Breast epithelium (tissue), 4 donors: Measurements from ENCODE around the gene REEP3. TPM values are rescaled to one million over a fixed set of nuclear protein-coding genes. Genes with fewer than 3 reads are reported as not detected.

Experiments used
- DNase-seq, 2 donors: peaks; one replicate each; pipeline ENCODE4 v3.0.0-alpha.2; 2019; ENCODE audit warnings: low spot score in 2 of 2
- H3K27ac ChIP-seq, 2 donors: fragments of 200-600 bp; sonication (generic) in 1 of 2; one replicate each; pipeline ENCODE4 v1.5.1; 2016 to 2019; ENCODE audit warnings: mild to moderate bottlenecking in 1 of 2
- H3K27me3 ChIP-seq, 2 donors: fragments of 200-600 bp; sonication (generic) in 1 of 2; one replicate each; pipeline versions ENCODE4 v1.5.1 to v1.6.0; 2017 to 2019; ENCODE audit warnings: control low read depth in 1 of 2, mild to moderate bottlenecking in 1 of 2
- H3K36me3 ChIP-seq: fragments of 200-600 bp; one replicate; pipeline ENCODE4 v1.5.1; 2019
- H3K4me1 ChIP-seq, 2 donors: fragments of 200-600 bp; sonication (generic); one replicate each; pipeline ENCODE4 v1.5.1; 2016 to 2019; ENCODE audit warnings: control low read depth in 1 of 2
- H3K4me3 ChIP-seq, 3 donors: fragments of 200-600 bp; sonication (generic); 1 replicate in 2 of 3; 2 replicates in 1 of 3; pipeline ENCODE4 v1.5.1; 2016 to 2019; ENCODE audit warnings: mild to moderate bottlenecking in 3 of 3, moderate library complexity in 2 of 3
- H3K9me3 ChIP-seq, 2 donors: fragments of 200-600 bp; sonication (generic) in 1 of 2; one replicate each; pipeline ENCODE4 v1.5.1; 2016 to 2019; ENCODE audit warnings: control low read depth in 1 of 2
- CTCF ChIP-seq, 3 donors: fragments of 450-650 bp; IDR thresholded peaks; one replicate each; pipeline ENCODE4 v1.5.1; 2016 to 2017; ENCODE audit warnings: antibody characterized with exemption in 3 of 3, mild to moderate bottlenecking in 3 of 3, moderate library complexity in 3 of 3
- POLR2A ChIP-seq: fragments of 450-650 bp; IDR thresholded peaks from one replicate; pipeline ENCODE4 v1.6.1; 2016; ENCODE audit warnings: antibody characterized with exemption, mild to moderate bottlenecking, moderate library complexity
- POLR2AphosphoS5 ChIP-seq, 3 donors: sonication (generic); formaldehyde crosslinking; IDR thresholded peaks; one replicate each; pipeline ENCODE4 v1.6.1; 2017; ENCODE audit warnings: antibody characterized with exemption in 3 of 3
- intact Hi-C: fragments of 100-400 bp; cut with DNase I; formaldehyde crosslinking; loops from one replicate; pipeline ENCODE4 v1.15.1; 2023; ENCODE audit warnings: low total_unique reads
- total RNA-seq, 3 donors: library from RNA; depleted of rRNA; stranded (reverse); fragments of >200 nt; gene quantifications; one replicate each; pipeline ENCODE4 v1.1.0, GENCODE V29; 2016

REEP3 gene
- total RNA-seq, 3 donors from 2014 or later, result 55.4 to 74.1 (median 63.6) TPM

GRCh38 chr10:63576501-63576900 lies 55.3 kb downstream of the REEP3 start:
- H3K4me1 ChIP-seq, result no peaks in the 10 kb centered on the region
- H3K27ac ChIP-seq, result peak overlapping the region; percentile 15 to 16
- no peak overlapping the region for H3K4me3 ChIP-seq
- intact Hi-C loops, result no loop called here
- H3K36me3 ChIP-seq, result no peaks in the 10 kb centered on the region
- no peaks in the 10 kb centered on the region for H3K9me3 ChIP-seq
- H3K27me3 ChIP-seq, result no peaks in the 10 kb centered on the region
- TF ChIP-seq CTCF (IDR thresholded peaks at IDR 0.05) (no peak), POLR2AphosphoS5 (IDR thresholded peaks at IDR 0.05) (no peak), POLR2A (no peak)
- DNase-seq, result no peak

GRCh38 chr10:63578501-63578900 lies 57.3 kb downstream of the REEP3 start:
- Histone ChIP-seq H3K4me3 (no peak overlapping the region), H3K27me3 (no peaks in the 10 kb centered on the region), H3K4me1 (no peaks in the 10 kb centered on the region), H3K27ac (no peak overlapping the region), H3K9me3 (no peaks in the 10 kb centered on the region), H3K36me3 (no peaks in the 10 kb centered on the region)
- no peak for DNase-seq
- TF ChIP-seq POLR2A (no peak), CTCF (IDR thresholded peaks at IDR 0.05) (no peak), POLR2AphosphoS5 (IDR thresholded peaks at IDR 0.05) (no peak)
- intact Hi-C loops, result no loop called here

GRCh38 chr10:63579371-63580014 lies 58.3 kb downstream of the REEP3 start:
- peaks cover 0 to 7% of the 10 kb centered on the region in 2 donors for H3K4me1 ChIP-seq

GRCh38 chr10:63582690-63583089 lies 61.5 kb downstream of the REEP3 start:
- Histone ChIP-seq H3K9me3 (no peaks in the 10 kb centered on the region), H3K27ac (no peak overlapping the region), H3K27me3 (no peaks in the 10 kb centered on the region), H3K36me3 (no peaks in the 10 kb centered on the region), H3K4me1 (peaks cover 0 to 11% of the 10 kb centered on the region in 2 donors), H3K4me3 (no peak overlapping the region)
- TF ChIP-seq POLR2AphosphoS5 (IDR thresholded peaks at IDR 0.05), result no peak
- no peak for TF ChIP-seq POLR2A
- TF ChIP-seq CTCF (IDR thresholded peaks at IDR 0.05), result no peak
- intact Hi-C loops, result no loop called here
- no peak for DNase-seq

More at GRCh38 chr10:63579371-63580014, 58.3 kb downstream of the REEP3 start:
- H3K27me3 ChIP-seq, result no peaks in the 10 kb centered on the region
- intact Hi-C loops, result no loop called here
- H3K4me3 ChIP-seq, result no peak overlapping the region
- no peak for DNase-seq
- no peaks in the 10 kb centered on the region for H3K36me3 ChIP-seq
- H3K9me3 ChIP-seq, result no peaks in the 10 kb centered on the region
- no peak overlapping the region for H3K27ac ChIP-seq
- TF ChIP-seq POLR2AphosphoS5 (IDR thresholded peaks at IDR 0.05) (no peak), POLR2A (no peak), CTCF (IDR thresholded peaks at IDR 0.05) (no peak)

GRCh38 chr10:63583397-63583796 lies 62.2 kb downstream of the REEP3 start:
- Histone ChIP-seq H3K9me3 (no peaks in the 10 kb centered on the region), H3K4me3 (no peak overlapping the region), H3K4me1 (peaks cover 0 to 11% of the 10 kb centered on the region in 2 donors), H3K36me3 (no peaks in the 10 kb centered on the region), H3K27me3 (no peaks in the 10 kb centered on the region), H3K27ac (peak overlapping the region in 1 of 2 donors; percentile 65)
- DNase-seq, result no peak
- no peak for TF ChIP-seq POLR2AphosphoS5 (IDR thresholded peaks at IDR 0.05)
- no peak for TF ChIP-seq POLR2A
- TF ChIP-seq CTCF (IDR thresholded peaks at IDR 0.05), result no peak
- intact Hi-C loops, result no loop called here
